Amniotic epithelial cell (primary cell): ENCODE data around the gene L3MBTL3.

ENCODE experiments used
- DNase-seq: peaks from one replicate; pipeline ENCODE4 v3.0.0-alpha.2; 2010; ENCODE audit warnings: low read depth

L3MBTL3 gene

DNA sequence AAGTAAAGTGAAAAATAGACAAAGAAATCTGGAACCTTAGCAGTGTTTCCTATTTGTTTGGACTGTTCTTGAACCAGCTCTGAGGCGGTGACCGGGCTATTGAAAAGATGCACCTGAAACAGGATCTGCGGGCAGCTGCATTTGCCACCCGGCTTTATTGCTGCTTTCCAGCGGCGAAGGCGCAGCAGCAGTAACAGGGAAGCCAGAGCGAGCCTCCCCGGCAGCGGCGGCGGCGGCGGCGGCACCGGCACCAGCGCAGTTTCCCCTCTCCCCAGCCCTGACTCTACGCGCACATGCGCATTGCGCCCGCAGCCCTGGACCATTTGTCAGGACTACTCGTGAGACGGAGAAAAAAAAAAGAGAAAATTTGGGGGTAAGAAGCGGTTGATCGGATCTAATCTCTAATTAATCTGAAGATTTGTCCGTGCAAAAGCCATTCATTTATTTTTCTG is at the start of gene L3MBTL3:
Gene L3MBTL3 (plus strand): TSS at position 290 of the 452 bp plus-strand sequence. CDS start 24,119 bp downstream, outside the sequence.
- peak; percentile 79 for DNase-seq

DNA sequence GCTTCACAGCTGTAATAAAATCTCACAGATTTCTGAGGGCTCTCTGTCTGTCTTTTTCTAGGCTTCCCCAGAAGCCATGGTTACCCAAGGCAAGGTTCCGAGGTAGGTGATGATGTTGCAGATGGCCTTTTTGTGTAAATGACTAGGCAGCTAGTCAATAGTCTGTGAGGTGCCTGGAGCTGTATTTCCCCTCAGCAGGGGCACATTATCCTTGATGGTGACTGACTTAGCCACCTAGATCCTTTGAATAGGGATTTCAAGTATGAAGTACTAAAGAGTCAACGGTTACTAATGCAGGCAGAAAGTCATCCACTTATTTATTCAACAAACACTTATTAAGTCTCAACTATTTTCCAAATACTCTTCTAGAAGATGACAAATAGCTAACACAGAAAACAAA is 49.3 kb upstream of the L3MBTL3 start:
- DNase-seq = no peak

DNA sequence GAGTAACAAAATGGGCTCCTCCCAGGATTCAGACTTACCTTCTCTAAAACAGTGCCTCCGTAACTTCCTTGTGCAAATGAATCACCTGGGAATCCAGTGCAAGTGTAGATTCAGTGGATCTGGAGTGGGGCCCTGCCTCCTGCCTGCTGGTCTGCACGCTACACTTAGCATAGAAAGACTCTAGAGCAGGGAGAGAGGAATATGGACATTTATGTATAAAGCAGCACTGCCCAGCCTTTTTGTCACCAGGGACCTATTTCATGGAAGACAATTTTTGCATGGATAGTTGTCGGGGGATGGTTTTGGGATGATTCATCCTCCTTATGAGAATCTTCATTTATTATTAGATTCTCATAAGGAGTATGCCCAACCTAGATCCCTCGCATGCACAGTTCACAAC is 42.3 kb upstream of the L3MBTL3 start:
- no peak for DNase-seq

DNA sequence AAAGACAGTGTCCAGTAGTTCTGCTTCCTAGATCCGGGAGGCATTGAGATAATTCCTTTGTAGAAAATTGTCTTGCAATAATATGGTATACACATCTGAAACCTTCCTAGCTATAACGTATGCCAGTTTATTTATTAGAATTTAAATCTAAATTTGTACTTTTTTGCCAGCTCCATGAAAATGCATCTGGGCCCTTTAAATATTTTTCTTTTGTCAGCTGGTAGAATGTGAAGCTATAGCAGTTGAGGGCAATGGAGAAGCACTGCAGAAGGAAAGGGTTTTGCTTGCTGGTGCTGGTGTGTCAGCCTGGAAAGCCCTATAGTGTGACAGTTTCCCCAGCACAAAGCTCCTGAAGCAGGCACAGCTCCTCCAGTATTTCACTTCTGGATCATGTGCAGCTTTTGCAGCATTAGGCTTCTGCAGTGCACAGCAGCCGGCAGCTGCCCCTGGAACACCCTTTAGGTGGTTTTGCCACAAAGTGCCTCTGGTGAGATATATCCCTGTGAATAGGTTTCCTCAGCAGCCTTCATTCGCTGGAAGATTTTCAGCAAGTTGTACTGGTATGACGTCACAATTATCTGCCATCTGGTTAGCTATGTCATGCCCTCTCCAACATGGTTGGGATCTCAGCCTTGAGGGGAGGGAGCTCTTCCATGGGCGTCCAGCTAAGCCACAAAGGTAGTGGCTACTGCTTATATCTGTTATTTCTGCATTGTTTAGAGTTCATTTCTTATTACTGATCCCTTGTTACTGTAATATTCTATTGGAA is 40.0 kb upstream of the L3MBTL3 start:
- DNase-seq = no peak

DNA sequence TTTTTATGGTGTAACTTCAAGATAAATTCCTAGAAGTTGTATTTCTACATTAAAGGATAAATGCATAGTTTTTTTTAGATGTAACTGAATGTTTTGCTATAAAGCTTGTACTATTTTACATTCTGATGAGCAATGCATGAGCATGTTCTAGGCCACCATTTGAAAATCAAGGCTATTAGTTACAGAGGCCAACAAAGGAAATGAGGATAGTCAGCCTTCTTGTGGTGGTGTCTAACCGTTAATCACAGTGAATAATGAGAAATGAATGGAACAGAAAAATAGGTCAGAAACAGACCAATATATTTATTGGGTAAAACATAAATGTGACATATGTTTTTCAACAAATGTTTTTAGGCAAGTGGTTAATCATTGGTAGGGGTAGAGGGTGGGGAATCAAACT is 37.6 kb upstream of the L3MBTL3 start:
- no peak for DNase-seq

DNA sequence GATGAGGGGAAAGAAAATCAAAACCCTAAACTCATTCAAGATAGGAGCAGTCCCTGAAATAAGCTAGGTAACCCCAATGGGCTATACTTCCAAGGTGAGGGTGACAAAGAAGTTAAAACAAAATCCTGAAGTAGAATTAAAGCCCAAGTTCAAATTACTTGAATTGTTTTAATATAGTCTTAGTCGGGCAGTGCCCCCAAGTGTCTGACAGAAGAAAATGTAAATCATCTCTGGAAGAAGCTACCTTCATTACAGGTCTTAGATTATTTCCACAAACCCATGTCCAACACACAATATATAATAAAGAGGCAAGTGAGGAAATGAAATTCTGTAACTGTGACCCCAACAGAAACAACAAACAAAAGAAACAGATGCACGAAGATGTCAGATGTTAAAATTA is 36.8 kb upstream of the L3MBTL3 start:
- peak; percentile 27 for DNase-seq

DNA sequence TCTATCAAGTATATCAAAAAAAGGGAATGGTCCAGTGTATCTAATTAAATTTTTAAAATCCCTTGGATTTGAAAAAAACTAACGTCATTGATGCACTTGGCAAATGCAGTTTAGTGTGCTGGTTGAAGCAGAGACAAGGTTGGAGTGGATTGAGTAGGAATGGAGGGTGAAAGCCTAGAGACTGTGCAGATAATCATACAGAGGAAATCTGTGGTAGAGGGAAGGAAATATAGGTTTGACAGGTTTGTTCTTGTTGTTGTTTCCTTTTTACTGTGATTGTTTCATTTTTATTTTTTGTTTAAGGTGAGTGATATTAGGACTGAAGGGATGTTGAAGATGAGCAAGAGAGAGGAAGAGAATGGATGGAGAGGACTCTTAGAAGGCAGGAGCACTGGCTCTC is 29.0 kb upstream of the L3MBTL3 start:
- no peak for DNase-seq

DNA sequence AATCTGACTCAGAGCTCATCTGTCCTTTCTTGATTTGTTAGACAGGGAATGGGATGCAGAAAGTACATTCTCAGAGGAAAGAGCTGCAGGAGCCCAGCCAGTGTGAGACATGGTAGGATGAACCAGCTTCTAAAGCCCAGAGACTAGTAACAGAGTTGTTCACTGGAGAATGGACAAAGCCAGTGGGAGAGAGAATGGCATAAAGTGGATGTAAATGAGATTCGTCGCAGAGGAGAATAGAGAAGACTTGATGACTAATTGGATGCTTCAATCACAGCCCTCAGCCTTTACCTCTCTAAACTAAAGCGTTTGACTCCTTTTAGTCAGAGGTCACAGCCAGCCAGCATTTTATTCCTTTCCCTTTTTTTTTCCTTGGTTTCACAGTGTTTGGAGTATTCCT is 25.5 kb upstream of the L3MBTL3 start:
- no peak for DNase-seq

DNA sequence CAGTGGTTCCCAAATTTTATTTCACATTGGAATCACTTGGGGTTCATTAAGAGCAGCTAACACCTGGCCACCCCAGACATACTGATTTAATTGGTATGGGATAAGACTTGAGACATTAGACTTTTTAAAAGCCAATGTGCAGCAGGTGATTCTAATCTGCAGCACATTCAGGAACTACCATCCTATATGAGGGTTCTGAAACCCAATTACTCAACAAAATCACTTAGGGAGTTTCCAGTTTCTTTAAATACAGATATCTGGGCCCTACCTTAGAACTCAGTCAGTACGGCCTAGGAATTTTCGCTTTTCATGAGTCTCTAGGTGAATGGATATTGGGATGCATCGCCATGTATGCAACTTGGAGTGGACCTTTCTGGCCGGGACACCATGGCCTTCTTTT is 24.0 kb upstream of the L3MBTL3 start:
- DNase-seq = no peak

DNA sequence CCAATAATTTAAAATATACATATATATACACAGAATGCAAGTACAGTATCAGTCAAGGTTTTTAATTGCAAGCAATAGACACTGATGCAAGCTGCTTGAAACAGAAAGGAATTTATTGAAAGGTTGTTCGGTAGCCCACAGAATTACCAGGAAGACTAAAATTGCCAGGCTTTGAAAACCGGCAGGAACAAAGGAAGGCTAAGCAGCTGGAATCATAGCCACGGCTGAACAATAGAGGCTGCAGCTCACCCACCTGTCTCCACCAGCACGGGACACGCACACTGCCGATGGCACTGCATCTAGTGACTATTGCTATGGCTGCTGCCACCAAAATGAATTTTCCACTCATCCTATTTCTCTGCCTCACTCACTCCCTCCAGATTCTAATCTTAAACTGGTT is 22.0 kb upstream of the L3MBTL3 start:
- no peak for DNase-seq

DNA sequence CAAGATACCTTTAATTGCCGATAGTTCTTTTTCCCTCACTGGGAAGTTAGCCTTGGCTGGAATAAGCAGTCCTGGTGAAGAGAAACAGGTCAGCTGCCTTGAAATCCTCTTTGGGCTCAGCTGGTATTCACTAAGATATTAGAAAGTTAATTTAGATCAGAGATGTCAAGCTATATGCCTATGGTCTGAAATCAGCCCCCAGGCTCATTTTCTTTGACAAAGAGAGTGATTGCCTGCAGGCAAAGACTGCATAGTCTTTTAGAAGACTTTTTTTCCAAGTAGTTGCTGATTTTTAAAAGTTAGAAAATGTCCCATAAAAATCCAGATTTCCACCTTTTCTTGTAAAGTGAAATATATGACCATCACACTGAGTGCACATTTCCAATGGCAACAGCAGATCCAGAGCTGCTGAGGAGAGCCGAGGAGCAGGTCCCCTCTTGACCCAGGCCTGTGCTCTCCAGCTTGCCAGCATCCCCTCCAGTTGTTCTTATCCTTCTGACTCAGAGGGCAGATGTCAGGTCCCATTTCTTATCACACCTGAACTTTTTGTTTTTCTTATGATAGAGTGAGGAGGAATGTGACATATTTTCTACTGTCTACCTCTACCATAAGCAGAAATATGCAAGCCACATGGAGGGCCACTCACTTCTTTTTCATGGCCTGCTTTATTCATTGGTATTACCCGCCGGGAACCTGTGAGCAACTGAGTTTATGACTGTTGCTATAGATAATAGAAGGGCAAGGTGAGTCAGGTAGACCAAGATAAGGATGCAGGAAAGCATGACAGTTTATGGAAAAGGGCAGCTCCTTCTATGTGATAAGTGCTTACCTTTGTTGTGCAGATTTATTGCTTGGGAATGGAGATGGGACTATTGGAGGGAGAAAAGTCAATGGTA is 17.6 kb upstream of the L3MBTL3 start:
- no peak for DNase-seq

DNA sequence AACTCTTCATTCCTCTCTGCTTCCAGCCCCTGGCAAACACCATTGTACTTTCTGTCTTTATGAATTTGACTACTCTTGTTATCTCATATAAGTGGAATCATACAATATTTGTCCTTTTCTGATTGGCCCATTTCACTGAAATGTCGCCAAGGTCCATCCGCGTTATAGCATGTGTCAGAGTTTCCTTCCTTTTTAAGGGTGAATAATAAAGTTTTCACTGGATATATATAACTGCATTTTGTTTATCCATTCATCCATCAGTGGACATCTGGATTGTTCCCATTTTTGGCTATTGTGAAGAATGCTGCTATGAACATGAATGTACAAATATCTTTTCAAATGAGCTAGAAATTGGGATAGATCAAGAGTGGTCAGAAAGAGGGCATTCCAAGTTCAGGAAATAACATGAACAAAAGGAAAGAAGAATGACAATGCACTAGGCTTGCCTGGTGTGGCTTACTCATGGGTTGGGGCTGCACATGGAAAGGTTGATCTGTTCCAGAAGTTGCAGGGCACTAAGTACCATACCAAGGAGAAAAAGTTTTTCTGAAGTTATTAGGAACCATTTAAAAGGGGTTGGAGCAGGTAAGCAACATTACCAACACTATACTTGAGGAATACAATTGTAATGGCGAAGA is 10.0 kb upstream of the L3MBTL3 start:
- no peak for DNase-seq

DNA sequence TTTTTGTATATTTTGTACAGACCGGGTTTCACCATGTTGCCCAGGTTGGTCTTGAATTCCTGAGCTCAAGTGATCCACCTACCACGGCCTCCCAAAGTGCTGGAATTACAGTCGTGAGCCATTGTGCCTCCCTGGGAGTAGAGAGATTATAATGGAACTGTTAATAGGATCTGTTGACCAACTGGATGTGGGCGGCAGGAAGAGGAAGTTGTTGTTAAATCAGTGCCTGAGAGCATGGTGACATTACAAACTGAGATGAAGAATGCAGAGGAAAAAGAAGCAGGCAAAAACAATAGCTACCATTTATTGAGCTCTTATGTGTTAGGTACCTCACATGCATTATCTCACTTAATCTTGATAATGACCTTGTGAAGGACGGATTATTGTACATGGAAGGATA is 9.2 kb upstream of the L3MBTL3 start:
- no peak for DNase-seq

DNA sequence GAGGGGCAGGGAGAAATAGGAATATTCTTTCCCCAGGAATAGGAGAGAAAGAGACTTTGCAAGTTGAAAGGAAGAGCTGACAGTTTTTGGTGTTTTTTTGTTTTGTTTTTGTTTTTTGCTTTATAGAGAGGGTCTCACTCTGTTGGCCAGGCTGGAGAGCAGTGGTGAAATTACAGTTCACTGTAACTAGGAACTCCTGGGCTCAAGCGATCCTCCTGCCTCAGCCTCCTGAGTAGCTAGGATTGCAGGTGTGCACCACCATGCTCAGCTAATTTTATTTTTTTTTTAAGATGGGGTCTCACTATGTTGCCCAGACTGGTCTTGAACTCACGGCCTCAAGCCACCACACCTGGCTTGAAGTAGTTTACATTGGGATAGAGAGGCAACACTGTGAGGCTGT is 8.0 kb upstream of the L3MBTL3 start:
- no peak for DNase-seq

DNA sequence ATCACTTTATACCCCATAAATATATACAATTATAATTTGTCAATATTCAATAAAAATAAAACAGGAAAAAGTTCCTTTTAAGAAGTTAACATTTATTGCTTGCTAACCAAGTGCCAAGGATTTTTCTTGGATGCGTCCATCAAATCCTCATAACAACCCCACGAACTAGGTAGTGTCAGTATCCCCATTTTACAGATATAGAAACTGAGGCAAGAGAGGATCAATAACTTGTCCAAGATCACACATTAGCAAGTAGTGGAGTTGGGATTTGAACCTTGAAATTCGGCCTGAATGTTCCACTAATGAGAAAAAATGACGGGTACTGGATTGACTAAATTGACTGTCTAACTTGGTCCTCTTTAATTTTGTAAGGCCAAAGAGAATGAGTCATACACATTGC is 5.7 kb upstream of the L3MBTL3 start:
- DNase-seq = no peak

DNA sequence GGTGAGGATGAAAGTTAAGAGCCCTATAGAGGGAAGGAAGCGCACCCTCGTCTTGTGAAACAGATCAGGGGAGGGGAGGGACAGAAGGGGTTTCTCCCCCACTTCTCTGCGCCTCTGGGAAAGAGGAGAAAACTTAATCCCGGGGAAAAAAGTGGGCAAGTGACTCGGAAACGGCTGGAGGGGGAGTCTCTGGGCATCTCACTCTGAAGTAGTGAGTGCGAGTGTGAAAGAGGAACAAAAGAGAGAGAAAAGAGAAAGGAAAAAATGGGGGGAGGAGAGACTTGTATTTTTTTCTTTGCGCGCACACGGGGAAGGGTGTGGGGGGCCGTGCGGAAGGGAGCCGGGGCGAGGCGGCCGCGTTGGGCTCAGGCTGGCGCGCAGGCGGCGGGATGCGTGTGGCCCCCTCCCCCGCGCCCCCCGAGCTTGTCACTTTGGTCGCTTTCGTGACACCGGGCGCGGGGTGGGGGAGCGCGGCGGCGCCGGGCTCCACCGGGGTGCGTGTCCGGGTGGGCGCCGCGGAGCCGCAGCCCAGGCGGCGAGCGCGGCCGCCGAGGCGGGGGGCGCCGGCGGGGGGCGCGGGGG is 454 bp downstream of the L3MBTL3 start:
- no peak for DNase-seq

DNA sequence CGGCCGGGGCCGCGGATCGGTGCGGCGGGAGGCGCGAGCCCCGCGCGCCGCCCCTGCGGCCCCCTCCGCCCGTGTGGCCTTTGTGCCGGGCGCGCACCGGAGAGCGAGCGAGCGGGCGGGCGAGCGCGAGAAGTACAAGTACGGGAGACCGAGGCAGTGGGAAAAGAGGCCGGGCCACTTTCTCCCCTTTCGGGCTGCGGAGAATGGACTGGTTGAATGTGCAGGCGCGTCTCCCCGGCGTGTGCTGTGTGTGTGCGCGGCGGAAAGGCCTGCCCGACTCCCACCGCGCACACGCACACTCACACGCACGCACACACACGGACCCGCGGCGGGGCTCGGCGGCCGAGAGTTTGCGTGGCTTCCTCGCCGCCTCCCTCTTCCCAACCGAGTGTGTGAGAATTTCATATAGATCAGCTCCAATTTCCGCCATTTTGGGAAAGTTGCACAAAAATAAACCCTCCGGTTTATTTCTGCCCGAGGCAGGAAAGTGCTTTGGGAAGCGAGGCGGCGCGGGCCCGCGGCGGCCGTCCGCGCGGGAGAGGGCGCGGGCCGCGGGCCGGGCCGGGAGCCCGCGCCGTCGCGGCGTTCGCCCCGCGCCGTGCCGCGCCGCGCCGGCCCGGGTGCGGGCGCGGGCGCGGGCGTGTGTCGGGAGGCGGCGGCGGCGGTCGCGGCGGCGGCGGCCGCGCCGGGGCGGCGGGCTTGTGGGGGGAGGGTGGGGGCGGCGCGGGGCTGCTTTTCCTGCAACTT is 1.1 kb downstream of the L3MBTL3 start:
- no peak for DNase-seq

DNA sequence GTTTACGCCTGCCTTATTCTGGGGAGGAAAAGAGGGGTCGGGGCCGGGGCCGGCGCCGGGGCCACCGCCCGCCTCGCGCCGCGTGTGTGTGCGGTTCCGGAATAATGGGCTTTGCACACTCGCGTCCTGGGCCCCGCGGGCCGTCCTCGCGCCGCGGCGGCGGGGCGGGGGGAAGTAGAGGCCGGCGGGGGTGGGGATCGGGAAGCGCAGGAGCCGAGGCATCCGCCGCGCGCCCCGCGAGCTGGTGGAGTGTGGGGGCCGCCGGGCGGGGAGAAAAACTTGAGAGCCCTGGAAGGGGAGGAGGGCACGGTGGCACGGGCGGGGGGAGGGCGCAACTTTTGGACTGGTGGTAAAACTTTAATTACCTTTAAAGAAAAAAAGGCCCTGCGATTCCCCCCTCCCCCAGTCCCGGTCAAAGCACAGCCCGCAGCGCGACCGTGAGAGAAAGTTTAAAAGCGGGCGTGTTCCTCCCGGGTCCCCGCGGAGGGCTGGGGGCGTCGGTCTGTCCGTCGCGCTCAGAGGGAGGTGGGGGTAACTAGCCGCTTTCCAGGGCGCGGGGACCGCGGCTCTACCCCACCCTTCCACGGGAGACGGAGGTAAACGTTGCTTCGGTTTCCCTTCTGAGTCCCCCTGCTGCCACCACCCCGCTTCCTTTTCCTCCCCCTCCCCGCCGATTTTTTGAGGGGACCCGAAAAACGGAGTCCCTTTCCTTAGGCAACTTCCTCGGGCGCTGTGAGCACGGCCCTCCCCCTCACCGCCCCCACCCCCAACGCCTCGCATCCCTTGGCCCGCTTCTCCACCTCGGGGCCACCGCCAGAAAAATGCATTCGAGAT is 1.9 kb downstream of the L3MBTL3 start:
- DNase-seq = no peak

DNA sequence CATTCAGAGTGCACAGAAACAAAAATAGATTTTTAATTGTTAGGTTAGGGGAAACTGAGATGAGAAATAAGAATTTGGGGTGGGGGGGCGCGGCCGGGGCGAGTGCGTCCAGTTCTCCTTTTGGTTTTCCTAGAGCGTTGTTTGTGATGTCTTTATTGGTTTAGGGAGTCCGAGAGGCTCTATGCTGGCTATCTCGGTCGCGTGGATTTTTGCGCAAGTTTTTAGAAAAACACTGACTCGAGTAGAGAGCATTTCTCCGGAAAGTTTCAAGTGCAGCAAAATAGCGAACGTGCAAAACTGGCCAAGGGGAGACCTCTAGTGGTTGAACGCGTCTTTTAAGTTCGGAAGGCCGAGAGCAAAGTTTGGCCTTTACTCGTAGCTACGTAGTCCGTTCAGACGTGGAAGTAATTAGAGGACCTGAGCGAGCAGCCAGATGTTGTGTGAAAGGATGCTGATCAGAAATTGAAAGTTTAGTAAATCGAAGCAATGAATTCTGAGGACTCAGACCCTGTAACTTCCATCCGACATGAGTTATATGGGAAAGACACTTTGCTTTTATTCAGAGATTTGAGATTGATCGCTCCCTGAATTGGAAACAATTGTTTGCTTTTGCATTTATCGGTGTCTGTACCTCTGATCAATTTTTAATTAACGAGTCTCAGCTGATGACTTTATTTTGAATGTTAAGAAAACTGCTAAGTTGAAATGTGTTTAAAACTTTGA is 2.7 kb downstream of the L3MBTL3 start:
- peak; percentile 96 for DNase-seq

DNA sequence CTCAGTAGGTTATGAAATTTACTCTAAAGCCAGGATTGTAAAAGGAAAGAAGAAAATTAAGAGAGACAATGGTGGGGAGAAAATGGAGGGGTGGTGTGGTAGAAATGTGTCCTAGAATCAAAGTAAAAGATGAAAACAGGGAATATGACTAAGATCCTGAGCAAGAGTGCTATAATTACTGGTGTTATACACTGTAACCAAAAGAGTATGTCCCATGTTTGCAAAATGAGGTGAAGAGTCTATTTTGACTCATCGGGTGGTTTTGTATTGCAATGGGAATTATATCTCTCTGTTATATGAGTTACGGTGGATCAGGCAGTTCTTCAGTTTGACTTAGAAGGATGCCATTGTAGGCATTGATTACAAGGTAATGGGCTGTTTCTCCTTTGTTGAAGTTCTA is 8.5 kb downstream of the L3MBTL3 start:
- DNase-seq = no peak
